HG03196 (cell line): ENCODE results near the gene BCL2L1.
A peak's percentile ranks its signal among the peaks of the same experiment; 100 is the strongest.

Experiments
- ATAC-seq: cut with Tn5 transposase; IDR thresholded peaks from one replicate; pipeline ENCODE4 v1.9.1; 2021; ENCODE audit not compliant: unreplicated experiment

Gene BCL2L1

GRCh38 chr20:31731321-31731717 is 8.7 kb upstream of the BCL2L1 start:
- no peak for ATAC-seq

- ATAC-seq: peak; percentile 83
These were observed 831 bp upstream of the BCL2L1 start for GRCh38 chr20:31723319-31724078.

DNA sequence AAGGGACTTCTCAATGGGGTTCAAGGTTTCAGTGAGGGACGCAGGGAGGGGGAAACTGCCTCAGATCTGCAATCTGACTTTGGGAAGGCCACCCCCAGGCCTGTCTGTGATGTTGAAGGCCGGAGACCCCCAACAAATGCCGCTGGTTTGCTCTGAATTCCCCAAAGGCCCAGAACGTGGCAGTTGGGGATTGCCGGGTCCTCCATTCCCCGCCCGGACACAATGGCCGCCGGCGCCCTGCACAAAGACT is 326 bp upstream of the BCL2L1 start:
- no peak for ATAC-seq

DNA sequence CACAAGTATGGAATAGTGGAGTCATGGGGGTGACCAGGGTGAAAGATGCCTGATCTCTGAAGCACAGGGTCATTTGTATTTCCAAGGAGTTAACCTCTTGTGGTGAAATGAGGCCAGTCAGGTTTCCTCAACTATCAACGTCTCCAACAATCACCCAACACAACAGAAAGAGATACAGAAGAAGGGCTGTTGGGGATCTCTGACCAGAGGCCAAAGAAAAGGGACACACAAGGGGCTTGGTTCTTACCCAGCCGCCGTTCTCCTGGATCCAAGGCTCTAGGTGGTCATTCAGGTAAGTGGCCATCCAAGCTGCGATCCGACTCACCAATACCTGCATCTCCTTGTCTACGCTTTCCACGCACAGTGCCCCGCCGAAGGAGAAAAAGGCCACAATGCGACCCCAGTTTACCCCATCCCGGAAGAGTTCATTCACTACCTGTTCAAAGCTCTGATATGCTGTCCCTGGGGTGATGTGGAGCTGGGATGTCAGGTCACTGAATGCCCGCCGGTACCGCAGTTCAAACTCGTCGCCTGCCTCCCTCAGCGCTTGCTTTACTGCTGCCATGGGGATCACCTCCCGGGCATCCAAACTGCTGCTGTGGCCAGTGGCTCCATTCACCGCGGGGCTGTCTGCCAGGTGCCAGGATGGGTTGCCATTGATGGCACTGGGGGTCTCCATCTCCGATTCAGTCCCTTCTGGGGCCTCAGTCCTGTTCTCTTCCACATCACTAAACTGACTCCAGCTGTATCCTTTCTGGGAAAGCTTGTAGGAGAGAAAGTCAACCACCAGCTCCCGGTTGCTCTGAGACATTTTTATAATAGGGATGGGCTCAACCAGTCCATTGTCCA is 1.0 kb downstream of the BCL2L1 start:
- no peak for ATAC-seq

DNA sequence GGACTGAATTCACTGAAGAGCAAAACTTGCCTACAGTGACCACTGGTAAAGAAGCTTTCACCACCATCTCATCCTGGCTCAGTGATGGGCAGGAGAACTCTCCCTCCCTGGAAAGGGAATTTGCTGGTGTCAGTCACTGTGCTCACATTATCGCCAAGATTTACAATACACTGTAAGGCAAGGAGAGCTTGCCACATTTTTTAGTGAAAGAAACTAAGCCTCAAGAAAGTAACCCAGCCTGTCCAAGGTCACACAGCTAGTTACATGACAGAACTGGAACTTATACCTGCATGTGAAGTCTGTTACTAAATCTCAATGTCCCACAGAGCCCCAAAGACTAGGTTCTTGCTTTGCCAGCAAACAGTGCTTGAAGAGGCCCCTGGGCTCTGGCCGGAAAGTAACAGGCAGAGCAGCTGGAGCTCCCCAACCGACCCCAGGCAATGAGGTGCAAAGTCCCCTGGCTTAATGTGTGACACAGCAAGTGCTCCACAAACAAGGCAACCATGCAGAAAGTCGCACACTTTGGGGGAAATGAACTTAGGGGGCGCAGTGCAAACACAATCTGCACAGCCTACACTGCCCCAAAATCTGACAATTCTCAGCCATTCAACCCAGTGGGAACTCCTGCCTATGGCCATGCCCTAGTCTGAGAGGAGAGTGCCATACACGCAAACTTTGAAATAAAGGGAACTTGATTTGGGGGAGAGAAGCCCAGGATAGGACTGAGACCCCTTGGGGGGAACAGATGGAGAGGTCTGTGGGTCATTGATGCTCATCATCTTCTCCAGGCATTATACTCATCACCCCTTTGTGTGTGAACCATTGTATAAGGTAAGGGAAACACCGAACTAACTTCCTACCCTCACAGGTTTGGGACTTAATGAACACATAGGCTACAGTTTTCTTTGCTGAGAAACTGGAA is 1.9 kb downstream of the BCL2L1 start:
- ATAC-seq: no peak

- no peak for ATAC-seq
These were observed 2.8 kb downstream of the BCL2L1 start for GRCh38 chr20:31719644-31720485.

GRCh38 chr20:31718952-31719643 is 3.6 kb downstream of the BCL2L1 start:
- no peak for ATAC-seq

GRCh38 chr20:31717478-31718201 is 5.0 kb downstream of the BCL2L1 start:
- no peak for ATAC-seq

DNA sequence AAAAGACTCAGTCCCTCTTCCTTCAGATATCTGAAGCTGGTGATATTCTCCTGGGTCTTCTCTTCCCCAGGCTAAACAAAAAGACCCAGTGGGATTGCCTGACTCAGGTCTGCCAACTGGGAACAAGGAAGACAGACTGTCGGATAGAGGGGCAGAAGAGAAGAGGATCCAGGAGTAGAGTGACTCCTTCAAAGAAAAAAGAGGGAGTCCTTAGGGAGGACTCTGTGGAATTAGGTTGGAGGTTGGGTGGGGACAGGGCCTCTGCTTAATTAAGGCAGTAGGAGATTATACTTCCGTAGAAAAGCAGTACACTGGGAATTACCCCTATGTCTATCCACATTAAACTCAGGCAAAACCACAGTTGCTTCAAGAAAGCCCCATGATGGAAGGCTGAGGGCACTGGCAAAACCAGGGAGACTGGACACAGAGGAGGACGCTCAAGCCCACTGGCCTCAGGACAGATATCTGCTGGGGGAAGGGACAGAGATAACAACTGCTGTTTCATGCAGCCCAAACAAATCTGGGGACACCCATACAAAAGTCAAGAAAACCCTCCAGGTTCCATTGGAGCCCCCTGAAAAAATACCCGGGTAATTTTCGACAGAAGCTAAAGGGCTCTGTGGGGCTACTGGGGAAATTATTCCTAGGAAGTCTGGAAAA is 5.7 kb downstream of the BCL2L1 start:
- ATAC-seq: no peak

- ATAC-seq: no peak
These were observed 6.3 kb downstream of the BCL2L1 start for GRCh38 chr20:31716351-31716750.

GRCh38 chr20:31715766-31716165 is 6.9 kb downstream of the BCL2L1 start:
- no peak for ATAC-seq

DNA sequence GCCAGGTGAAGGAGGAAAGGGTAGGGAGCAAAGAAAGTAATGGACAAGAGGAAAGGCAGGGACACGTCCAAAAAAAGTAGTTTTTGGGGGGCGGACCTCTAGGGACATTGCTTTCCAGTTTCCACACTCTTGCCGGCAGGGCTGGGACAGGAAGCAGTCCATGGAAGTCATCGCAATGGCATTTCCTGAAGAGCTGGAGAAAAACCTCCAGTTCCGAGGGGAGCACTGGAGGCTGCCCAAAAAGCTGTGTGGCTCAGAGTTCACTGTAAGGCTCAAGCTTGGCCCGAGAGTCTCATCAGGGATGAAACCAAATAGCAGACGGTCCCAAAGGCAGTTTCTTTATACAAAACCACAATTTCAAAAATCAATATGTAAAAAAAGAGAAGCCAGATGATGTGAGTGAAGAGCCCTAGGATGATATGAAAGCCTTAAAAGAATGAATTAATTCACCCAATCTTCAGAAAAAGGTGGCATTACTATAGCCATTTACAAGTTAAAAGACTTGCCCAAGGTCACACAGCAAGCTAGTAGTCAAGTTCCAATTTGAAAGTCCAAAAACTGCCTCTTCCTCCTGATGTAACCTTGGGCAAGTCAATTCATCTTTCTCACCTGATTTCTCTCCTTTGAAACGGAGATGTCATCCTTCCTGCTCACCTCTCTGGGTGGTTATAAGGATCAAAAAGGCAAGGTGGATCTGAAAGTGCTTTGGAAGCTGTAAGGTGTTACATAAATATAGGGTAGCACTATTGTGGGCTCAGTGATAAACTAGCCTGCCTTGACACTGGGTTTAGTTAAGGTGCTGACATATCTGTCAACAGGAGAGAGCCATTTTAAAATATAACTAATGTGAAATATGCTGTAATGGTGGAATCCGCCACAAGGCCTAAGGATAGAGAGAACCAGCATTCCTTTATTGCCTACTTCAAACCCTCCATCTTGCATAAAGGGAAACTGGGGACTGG is 9.1 kb downstream of the BCL2L1 start:
- no peak for ATAC-seq

DNA sequence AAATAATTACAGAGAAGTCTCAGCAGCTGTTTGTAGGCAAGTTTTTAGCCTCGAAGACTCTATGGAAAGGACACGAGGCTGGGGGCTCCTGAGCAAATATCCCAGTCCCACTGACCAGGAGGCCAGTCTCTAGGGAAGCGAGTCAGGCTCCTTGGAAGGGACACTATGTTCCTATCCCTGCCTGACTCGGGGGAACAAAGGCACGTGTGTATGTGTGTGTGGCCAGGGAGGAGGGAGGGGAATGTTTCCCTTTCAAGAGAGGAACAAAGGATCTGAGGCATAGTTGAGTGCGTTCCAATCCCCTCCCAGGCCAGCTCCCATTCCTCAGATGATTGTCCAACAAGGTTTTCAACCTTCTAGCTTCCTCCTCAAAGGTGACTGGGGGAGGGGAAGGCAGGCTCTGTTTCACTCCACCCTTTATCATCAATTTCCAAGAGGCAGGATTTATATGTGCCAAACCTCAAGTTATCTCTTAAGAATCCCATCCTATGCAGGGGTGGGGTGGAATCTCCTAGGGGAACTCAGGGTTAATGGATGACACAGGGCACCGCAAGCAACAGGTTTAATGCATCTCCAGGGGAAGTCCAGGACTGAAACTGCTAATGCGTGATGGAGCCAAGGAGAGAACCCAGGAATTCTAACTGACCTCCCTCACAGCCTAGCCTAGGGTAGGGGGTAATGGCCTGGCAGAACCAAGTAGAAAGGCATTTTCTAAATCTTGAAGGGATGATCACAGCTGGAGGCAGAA is 9.9 kb downstream of the BCL2L1 start:
- no peak for ATAC-seq

DNA sequence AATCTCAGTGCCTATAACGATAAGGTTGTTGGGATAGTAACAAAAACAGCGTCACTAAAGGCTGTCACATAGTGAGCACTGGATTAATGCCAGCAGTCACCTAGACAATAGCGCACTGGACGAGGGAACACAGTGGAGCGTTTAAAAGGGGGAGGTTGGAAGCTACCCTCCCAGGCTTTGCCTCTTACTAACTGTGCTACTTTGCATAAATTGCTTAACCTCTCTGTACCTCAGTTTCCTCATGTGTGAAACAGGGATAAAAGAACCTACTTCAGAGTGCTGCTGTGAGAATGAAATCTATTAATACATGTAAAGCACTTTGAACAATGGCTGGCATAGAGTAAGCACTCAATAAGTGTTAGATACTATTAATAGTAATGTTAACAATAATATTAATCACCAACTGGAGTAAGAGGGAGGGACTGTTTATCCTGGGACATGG is 10.5 kb downstream of the BCL2L1 start:
- ATAC-seq: no peak

DNA sequence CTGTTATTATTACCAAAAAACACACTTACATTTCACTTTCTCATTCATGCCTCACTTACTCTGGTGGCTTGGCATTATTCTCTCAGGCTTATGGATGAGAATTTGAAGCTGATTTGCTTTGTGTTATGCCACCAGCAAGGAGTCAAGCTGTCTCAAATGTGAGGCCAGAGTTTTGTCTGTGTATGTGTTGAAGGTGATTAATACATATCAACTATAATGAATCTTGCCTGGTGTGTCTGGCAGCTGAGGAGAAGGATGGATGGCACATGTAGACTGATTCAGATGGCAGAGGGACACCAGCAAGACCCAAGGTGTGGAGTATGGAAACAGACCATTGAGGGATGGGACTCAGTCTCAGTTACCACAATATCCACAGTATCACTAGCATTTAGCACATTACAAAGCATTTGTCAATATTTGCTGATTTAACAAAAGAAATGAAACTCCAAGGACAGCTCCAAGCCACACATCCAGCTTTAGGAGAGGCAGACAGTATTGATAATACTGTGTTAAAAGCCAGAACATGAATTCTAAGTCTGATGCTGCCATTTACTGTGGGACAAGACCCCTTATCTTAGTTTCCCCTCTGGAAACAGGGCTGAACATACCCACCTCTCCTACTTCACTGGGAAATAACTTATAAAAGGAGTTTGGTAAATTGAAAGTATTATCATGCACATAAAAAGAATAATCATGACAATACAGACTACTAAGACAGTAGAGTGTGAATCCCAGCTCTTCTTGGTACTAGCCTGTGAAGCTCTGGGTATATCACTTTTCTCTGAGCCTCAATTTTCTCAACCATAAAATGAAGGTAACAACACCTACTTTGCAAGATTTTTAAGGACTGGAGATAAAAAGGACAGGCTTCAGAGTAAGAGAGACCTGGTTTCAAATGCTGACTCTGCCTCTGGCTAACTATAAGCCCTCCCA is 11.2 kb downstream of the BCL2L1 start:
- no peak for ATAC-seq
